IMR-90 (cell line): ENCODE data around the gene CATSPERB. TPM values are rescaled to one million over a fixed set of nuclear protein-coding genes. Genes with fewer than 3 reads are reported as not detected.

Source experiments
- ATAC-seq: fragments of 200-7000 bp; cut with Tn5 transposase; 2 replicates; pipeline ENCODE4 v1.9.1; 2020; ENCODE audit warnings: low read depth, mild to moderate bottlenecking, moderate library complexity
- BruUV-seq: library from RNA; stranded (reverse); fragments of 400-500 nt; replicated peaks from 2 replicates; lab custom pipeline; 2021; lab: Mats Ljungman, UMichigan
- CTCF ChIA-PET: fragments of 300-600 bp; formaldehyde crosslinking; extraction: SDS; loops from one replicate; lab custom pipeline; 2021; ENCODE audit warnings: antibody characterized with exemption; lab: Yijun Ruan, JAX
- POLR2A ChIA-PET: fragments of 300-600 bp; sonication (Branson Sonifier 250); formaldehyde crosslinking; loops from one replicate; lab custom pipeline; 2022; ENCODE audit warnings: antibody characterized with exemption; ENCODE audit not compliant: unreplicated experiment; lab: Charles Lee
- DNase-seq: peaks from one replicate; pipeline ENCODE4 v3.0.0; 2013
- H2AFZ ChIP-seq: replicated peaks from 2 replicates; pipeline ENCODE3; 2013; ENCODE audit warnings: low read length, mild to moderate bottlenecking; ENCODE audit not compliant: poor library complexity
- H2AK5ac ChIP-seq: 2 replicates; pipeline ENCODE4 v1.6.1; 2013; ENCODE audit warnings: low read depth, low read length, inconsistent platforms
- H2AK9ac ChIP-seq: replicated peaks from 2 replicates; pipeline ENCODE3; 2013; ENCODE audit warnings: mild to moderate bottlenecking, low read depth, low read length, moderate library complexity; ENCODE audit not compliant: poor library complexity
- H2BK120ac ChIP-seq: 2 replicates; pipeline ENCODE4 v1.6.1; 2013; ENCODE audit warnings: low read depth, low read length, inconsistent platforms
- H2BK15ac ChIP-seq: 3 replicates; pipeline ENCODE4 v1.6.1; 2013; ENCODE audit warnings: low read depth, low read length, inconsistent platforms
- H2BK20ac ChIP-seq: 2 replicates; pipeline ENCODE4 v1.6.1; 2013; ENCODE audit warnings: low read depth, mild to moderate bottlenecking, inconsistent platforms, low read length, moderate library complexity
- H2BK5ac ChIP-seq: 2 replicates; pipeline ENCODE4 v1.6.1; 2013; ENCODE audit warnings: mild to moderate bottlenecking, low read depth, low read length, inconsistent platforms; ENCODE audit not compliant: poor library complexity, severe bottlenecking
- H3K14ac ChIP-seq: replicated peaks from 2 replicates; pipeline ENCODE4 v1.6.1; 2013; ENCODE audit warnings: low read depth, low read length, inconsistent platforms
- H3K18ac ChIP-seq: 2 replicates; pipeline ENCODE4 v1.6.1; 2013; ENCODE audit warnings: low read depth, low read length, control low read depth
- H3K23ac ChIP-seq: 2 replicates; pipeline ENCODE4 v1.6.1; 2013; ENCODE audit warnings: low read depth, low read length, inconsistent platforms
- H3K27ac ChIP-seq: 2 replicates; pipeline ENCODE4 v1.5.1; 2013; ENCODE audit warnings: mild to moderate bottlenecking, control low read depth, low read length; ENCODE audit not compliant: insufficient read depth
- H3K27me3 ChIP-seq: 2 replicates; pipeline ENCODE4 v1.6.1; 2013; ENCODE audit warnings: low read length; ENCODE audit not compliant: control insufficient read depth, insufficient read depth
- H3K36me3 ChIP-seq: 2 replicates; pipeline ENCODE4 v1.6.1; 2013; ENCODE audit warnings: low read length, mixed read lengths; ENCODE audit not compliant: control insufficient read depth, insufficient read depth
- H3K4ac ChIP-seq: 2 replicates; pipeline ENCODE4 v1.6.1; 2013; ENCODE audit warnings: low read depth, low read length, inconsistent platforms
- H3K4me1 ChIP-seq: 2 replicates; pipeline ENCODE4 v1.6.1; 2013; ENCODE audit warnings: low read length, mixed read lengths; ENCODE audit not compliant: control insufficient read depth, insufficient read depth
- H3K4me2 ChIP-seq: 2 replicates; pipeline ENCODE4 v1.6.1; 2013; ENCODE audit warnings: low read depth, mild to moderate bottlenecking, control low read depth, low read length, moderate library complexity
- H3K4me3 ChIP-seq: 2 replicates; pipeline ENCODE4 v1.5.1; 2013; ENCODE audit warnings: low read depth, mild to moderate bottlenecking, control low read depth, low read length, moderate library complexity; ENCODE audit not compliant: insufficient read depth
- H3K56ac ChIP-seq: 2 replicates; pipeline ENCODE4 v1.6.1; 2013; ENCODE audit warnings: low read length, inconsistent platforms; ENCODE audit not compliant: insufficient read depth; ENCODE audit errors: extremely low read depth
- H3K79me1 ChIP-seq, 2 experiments: 2 replicates each; pipeline ENCODE4 v1.6.1; 2013; ENCODE audit warnings: low read length in 2 of 2, inconsistent platforms in 1 of 2, low read depth in 1 of 2
- H3K9ac ChIP-seq: 2 replicates; pipeline ENCODE4 v1.6.1; 2013; ENCODE audit warnings: low read depth, low read length, control low read depth
- H3K9me1 ChIP-seq: 2 replicates; pipeline ENCODE4 v1.6.1; 2013; ENCODE audit warnings: low read length, inconsistent platforms; ENCODE audit not compliant: insufficient read depth
- H3K9me3 ChIP-seq: 2 replicates; pipeline ENCODE4 v1.6.1; 2013; ENCODE audit warnings: low read length; ENCODE audit not compliant: control insufficient read depth, insufficient read depth
- H4K20me1 ChIP-seq: 2 replicates; pipeline ENCODE4 v1.6.1; 2013; ENCODE audit warnings: low read length, inconsistent platforms; ENCODE audit not compliant: insufficient read depth
- H4K5ac ChIP-seq: 2 replicates; pipeline ENCODE4 v1.6.1; 2013; ENCODE audit warnings: mild to moderate bottlenecking, low read depth, low read length, control low read depth
- H4K8ac ChIP-seq, 2 experiments: 2 replicates each; pipeline ENCODE4 v1.6.1; 2013; ENCODE audit warnings: low read depth in 2 of 2, low read length in 2 of 2, control low read depth in 1 of 2, inconsistent platforms in 1 of 2
- H4K91ac ChIP-seq: 2 replicates; pipeline ENCODE4 v1.6.1; 2013; ENCODE audit warnings: low read depth, low read length, inconsistent platforms; ENCODE audit not compliant: insufficient read depth
- ELK1 ChIP-seq: fragments of 150-350 bp; IDR thresholded peaks from 2 replicates; pipeline ENCODE4 v1.6.1; 2016; ENCODE audit warnings: low read depth, mild to moderate bottlenecking, low read length, moderate library complexity, borderline replicate concordance
- NFE2L2 ChIP-seq: fragments of 150-350 bp; IDR thresholded peaks from 2 replicates; pipeline ENCODE4 v1.6.1; 2016; ENCODE audit warnings: low read depth, mild to moderate bottlenecking, low read length
- RFX5 ChIP-seq: IDR thresholded peaks from 2 replicates; pipeline ENCODE4 v1.8.0; 2012; ENCODE audit warnings: low read depth, mild to moderate bottlenecking, low read length, moderate library complexity
- WGBS, 2 experiments: methylation state at CpG; one replicate each; pipeline versions ENCODE4 v1.1.5 to v1.1.7; 2013; ENCODE audit warnings: missing lambda C conversion rate in 2 of 2; ENCODE audit not compliant: insufficient read length in 1 of 2; ENCODE audit errors: extremely low coverage in 2 of 2; 5-methylcytosine and 5-hydroxymethylcytosine counted together
- dilution Hi-C: fragments of 300-500 bp; cut with HindIII; formaldehyde crosslinking; loops from one replicate; pipeline ENCODE4 v1.14.3; 2018; ENCODE audit warnings: low sequenced_read_pairs; ENCODE audit not compliant: unreplicated experiment
- in situ Hi-C: fragments of 300-500 bp; cut with MboI; formaldehyde crosslinking; loops from 3 replicates; pipeline ENCODE4 v1.14.3; 2019; ENCODE audit warnings: low sequenced_read_pairs, inconsistent platforms, mixed read lengths
- intact Hi-C: fragments of 100-400 bp; cut with micrococcal nuclease; formaldehyde crosslinking; loops from 2 replicates; pipeline ENCODE4 v1.10.0; 2022
- polyA plus RNA-seq, 3 experiments: library from polyadenylated mRNA; depleted of rRNA; stranded (reverse); fragments of >200 nt; gene quantifications; 2 replicates each; pipeline ENCODE4 v1.2.3, GENCODE V29; 2012; ENCODE audit warnings: low replicate concordance in 1 of 3
- total RNA-seq: library from RNA; depleted of rRNA; stranded (reverse); fragments of >200 nt; gene quantifications from 2 replicates; pipeline ENCODE4 v1.2.3, GENCODE V29; 2012

Gene CATSPERB
- total and polyA plus RNA-seq, 2 of the 4 experiments (the other 2 are of a cell fraction) = not detected

GRCh38 chr14:91752961-91753360 lies 21.1 kb upstream of the CATSPERB start:
- BruUV-seq = no TSS peak
- in situ Hi-C loops = no loop called here
- no peak overlapping the region for H2BK20ac ChIP-seq

More at GRCh38 chr14:91752961-91753360, 21.1 kb upstream of the CATSPERB start:
- intact Hi-C loops = no loop called here
- no peaks in the 10 kb centered on the region for H3K36me3 ChIP-seq
- no peak overlapping the region for H3K4me2 ChIP-seq
- no peak overlapping the region for H2AFZ ChIP-seq
- no peak overlapping the region for H3K27ac ChIP-seq
- no peak overlapping the region for H3K23ac ChIP-seq
- no peak for ATAC-seq
- H3K9ac ChIP-seq = no peak overlapping the region
- no peaks in the 10 kb centered on the region for H3K9me3 ChIP-seq
- no peak for TF ChIP-seq RFX5
- no peak for TF ChIP-seq NFE2L2
- TF ChIP-seq ELK1 = no peak
- no peak overlapping the region for H2BK5ac ChIP-seq
- no peaks in the 10 kb centered on the region for H3K4me1 ChIP-seq
- H2BK15ac ChIP-seq = no peak overlapping the region
- H4K8ac ChIP-seq = no peak overlapping the region
- H3K18ac ChIP-seq = no peak overlapping the region
- no peak overlapping the region for H3K56ac ChIP-seq
- peaks cover 1% of the 10 kb centered on the region; the same call in 1 of the 2 replicates for H3K27me3 ChIP-seq
- no peak overlapping the region for H3K4me3 ChIP-seq
- no peaks in the 10 kb centered on the region for H4K20me1 ChIP-seq
- H3K4ac ChIP-seq = no peak overlapping the region
- DNase-seq = no peak
- no peak overlapping the region for H3K14ac ChIP-seq
- no peak overlapping the region for H4K5ac ChIP-seq
- no peaks in the 10 kb centered on the region for H3K9me1 ChIP-seq
- H2AK9ac ChIP-seq = no peak overlapping the region
- H2BK120ac ChIP-seq = no peak overlapping the region
- POLR2A ChIA-PET = no interaction called here
- dilution Hi-C loops = no loop called here
- WGBS, 2 experiments = no CpG with 5 or more reads among the region's 1 CpG
- no peak overlapping the region for H2AK5ac ChIP-seq
- H4K91ac ChIP-seq = no peak overlapping the region
- H3K79me1 ChIP-seq = no peaks in the 10 kb centered on the region
- CTCF ChIA-PET = no interaction called here
